NB4 (cell line): Measurements from ENCODE around the gene RPN1.

Source experiments
- CTCF ChIP-seq: IDR thresholded peaks from one replicate; pipeline ENCODE4 v1.5.1; 2012; ENCODE audit warnings: low read depth, low read length
- POLR2A ChIP-seq: IDR thresholded peaks from 2 replicates; pipeline ENCODE4 v1.6.1; 2011; ENCODE audit warnings: mild to moderate bottlenecking; ENCODE audit not compliant: insufficient read length; ENCODE audit errors: extremely low read depth
- TF ChIP-seq, protein P1 (sequence below): IDR thresholded peaks from 2 replicates; pipeline ENCODE4 v1.6.1; 2011; ENCODE audit warnings: low read depth, low read length

- TF ChIP-seq CTCF (no peak), POLR2A (no peak)
- TF ChIP-seq, protein P1, sequence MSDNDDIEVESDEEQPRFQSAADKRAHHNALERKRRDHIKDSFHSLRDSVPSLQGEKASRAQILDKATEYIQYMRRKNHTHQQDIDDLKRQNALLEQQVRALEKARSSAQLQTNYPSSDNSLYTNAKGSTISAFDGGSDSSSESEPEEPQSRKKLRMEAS, result no peak
Observed at GRCh38 chr3:128634075-128634611, 16.5 kb downstream of the RPN1 start.
